ENCODE data around the gene CLCNKB.
"Not testable (repeated sequence)": the region's sequence is repeated elsewhere in the genome, so short reads cannot be mapped to it uniquely, and the experiment has no call there.

The CLCNKB gene

DNA sequence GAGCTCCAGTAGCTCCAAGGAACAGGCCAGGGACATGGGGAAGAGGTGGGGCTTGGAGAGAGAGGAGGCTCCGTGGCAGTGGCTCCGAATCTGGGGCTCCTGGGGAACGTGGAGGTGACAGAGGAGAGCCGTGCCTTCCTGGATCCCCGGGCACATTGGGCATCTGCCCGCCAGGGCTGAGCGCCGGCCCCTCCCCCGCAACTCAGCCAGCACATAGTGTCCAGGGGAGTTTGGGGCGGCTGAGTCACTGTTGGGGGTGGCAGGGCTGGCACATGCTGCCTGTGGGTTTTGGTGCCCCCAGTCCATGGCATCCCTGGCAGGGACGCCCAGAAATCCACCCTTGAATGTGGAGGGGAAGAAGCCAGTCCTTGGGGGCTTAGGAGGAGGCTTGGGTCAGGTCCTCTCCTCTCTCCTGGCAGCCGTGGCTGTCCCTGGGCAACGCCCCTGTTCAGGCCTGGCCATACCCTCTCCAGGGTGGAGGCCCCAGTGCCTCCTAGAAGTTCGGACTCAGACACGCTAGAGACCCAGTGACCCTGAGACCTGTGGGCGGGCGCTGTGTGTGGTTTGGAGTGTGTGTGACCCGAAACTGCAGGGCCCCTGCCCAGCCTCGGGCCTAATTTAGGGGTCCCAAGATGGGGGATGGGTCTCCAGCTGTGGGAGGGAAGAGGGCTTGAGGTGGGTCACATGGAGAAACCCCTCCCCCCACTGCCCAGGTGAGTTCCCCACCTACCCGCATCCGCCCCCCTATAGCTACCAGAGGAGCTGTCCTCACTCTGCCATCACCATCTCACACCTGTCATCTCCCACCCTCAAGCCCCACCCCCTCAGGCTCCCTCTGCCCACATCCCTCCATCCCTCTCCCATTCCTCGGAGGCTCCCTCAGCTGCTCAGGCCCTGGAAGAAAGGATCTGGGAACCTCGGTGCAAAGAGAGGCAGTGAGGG, 27.4 kb upstream of the CLCNKB start:
- no peak for DNase-seq

DNA sequence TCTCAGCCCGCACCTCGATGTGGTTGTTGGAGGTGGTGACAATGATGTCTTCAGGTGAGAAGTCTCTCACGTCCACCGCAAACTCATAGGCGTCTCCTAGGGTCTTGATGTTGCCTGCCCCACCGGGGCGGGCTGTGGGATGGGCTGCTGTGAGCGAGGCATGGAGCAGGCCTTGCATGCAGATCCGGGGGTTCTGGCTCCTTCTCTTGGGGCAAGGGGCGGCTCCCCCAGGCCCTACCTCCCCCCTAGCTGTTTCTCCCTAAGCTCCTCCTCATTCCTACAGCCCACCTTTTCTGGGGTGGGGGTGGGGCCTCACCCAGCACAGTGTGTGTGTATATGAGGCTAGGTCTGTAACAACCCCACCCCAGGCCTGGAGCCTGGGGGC, 26.5 kb upstream of the CLCNKB start:
- DNase-seq, result no peak

DNA sequence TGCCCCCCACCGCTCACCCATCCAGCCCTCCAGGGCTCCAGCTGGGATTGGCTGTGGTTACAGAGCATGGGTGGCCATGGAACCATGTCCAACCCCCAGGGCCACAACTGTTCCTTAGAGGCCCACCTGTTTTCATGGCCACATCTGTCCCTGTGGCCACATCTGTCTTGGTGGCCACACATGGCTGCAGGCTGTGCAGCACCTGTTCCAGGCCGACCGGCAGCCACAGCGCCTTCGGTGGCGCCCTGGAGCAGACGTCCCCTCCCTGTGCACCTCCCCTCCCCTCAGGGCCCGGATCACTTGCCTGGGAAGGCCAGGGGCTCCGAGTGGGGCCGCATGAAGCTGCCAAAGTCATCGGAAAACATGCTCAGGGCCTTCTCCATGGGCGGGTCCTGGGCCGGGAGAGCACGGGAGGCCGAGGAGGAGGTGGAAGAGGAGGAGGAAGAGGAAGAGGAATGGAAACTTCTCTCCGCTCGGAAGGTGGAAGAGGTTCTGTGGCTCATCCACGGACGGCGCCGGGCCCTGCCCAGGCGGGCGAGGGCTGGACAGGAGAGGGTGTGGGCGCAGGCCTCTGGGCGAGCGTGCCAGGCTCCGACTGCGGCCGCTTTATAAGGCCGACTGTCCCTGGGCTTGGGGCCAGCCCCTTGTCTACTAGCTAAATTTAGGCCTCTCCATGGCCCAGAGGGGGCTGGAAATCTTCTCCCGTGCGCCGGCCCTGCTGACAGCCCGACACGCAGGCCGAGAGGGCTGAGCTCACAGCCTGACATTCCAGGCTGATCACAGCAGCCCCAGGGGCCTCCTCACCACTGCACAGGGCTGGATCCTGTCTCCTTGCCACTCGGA, 25.9 kb upstream of the CLCNKB start, which contains the start of gene HSPB7:
TSS of gene HSPB7 (minus strand) at position 583 of the 843 bp plus-strand sequence. CDS start at position 503, 80 bp downstream.
- DNase-seq, result no peak

DNA sequence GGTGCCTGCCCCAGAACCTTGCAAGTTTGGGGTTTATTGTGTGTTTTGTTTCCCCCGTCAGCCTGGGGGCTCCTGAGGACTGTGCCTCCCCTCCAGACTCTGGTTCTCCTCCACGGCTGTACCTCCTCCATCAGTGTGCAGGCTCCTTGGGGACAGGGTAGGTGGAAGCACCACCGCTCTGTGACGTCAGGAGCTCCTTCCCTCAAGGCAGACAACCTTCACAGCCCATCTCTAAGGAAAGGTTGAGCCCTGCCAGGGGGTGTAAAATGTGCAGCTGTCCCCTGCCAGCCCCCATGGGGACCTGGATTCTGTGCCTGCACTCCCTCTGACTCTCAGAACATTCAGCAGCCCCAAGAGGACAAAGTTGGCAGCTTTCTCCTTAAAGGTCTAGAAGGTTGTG, 25.3 kb upstream of the CLCNKB start:
- no peak for DNase-seq

DNA sequence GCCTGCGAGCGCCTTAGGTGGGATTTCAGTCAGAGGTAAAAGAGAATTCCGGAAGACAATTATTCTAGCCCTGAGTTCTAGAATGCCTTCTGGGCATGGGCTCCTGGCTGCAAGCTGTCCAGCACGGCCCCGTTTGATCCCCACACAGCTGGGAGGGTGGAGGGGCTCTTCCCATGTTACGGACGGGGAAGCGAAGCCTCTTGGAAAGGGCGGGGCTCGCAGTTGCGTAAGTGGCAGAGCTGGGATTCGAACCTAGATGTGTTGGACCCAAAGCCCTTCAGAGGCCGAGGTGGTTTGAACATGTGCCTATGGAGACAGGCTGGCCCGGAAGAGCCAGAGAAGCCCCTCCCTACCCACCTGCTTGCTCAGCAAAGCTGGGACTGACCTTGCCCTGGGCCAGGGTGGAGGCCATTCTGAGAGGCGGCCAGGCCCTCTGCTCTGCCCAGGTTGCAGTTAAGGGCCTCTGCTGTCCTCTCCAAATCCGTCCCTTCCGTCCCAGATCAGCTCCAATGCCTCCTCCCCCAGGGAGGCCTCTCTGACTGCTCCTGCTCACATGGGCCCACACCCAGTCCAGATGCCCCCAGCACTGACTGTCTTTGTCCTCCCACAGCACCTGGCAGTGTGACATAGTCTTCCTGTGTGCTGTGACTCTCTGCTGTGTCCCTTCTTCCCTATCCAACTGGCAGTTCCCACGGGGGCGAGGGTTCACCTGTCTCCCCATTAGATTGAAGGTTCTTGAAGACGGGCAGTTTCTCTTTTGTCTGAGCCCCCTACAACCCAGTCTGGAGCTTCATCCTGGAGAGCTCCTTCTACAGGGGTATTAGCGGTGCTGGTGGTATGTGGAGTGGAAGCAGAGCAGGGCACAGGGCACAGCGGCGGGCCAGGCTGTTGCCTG, 24.6 kb upstream of the CLCNKB start:
- DNase-seq, result no peak

DNA sequence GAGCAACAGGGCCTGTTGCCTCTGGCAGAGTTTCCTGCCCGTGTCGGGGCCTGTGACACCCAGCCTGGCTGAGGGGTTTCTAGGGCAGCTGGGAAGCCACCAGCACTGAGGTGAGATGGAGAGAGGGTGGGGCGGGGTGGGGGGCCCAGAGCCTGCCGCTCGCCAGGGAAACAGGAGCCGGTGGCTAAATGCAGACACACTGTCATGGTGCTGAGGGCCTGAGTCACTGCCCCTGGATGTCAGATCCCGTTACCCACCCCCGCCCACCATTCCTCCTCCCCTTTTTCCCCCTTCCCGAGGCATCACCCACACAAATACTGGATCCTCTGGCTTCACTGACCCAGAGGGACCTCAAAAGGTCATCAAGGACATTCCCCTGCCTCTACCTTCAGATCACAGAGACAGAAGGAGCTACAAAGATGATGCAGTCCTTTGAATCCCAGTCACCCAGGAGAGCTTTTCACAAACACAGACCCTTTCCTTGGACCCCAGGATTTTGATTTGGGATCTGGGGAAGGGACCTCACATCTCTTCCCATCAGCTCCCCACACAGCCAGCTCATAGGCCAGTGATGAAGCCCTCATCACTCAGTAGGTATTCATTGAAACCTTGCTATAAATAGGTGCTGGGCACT, 23.8 kb upstream of the CLCNKB start:
- DNase-seq, result no peak

DNA sequence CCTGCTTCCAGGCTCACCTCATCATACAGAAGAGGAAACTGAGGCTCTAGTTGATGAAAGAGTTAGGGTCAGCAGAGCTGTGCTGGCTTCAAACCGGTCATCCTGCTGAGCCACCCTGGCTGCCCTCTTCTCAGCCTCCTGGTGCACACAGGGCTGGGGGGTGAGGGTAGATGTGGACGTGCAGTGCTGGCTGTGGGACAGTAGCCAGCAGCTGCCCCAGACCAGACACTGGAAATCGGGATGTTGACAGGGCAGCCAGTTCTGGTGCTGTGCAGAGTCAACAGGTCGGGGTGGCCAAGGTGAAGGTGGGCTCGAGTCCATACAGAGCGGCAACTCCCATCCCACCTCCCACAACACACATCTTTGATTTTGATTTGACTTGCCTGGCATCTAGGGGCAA, 23.3 kb upstream of the CLCNKB start:
- no peak for DNase-seq

DNA sequence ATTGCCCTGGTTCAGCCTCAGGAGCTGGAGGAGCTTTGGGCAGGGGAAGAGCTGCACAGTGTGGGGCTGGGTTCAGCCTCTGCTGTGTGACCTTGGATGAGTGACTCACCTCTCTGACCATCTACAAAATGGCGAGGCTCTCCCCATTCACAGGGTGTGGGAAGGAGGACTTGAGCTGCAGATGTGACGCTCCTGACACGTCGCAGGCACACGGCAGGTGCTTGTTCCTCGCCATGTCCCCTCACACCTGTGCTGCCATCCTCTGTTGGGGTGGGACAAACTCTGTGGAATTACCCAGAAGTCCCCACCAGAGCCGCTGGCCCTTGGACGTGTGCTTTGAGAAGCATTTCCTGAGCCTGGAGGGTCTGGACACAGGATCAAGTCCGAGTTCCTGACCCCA, 22.7 kb upstream of the CLCNKB start:
- DNase-seq, result not testable (repeated sequence)

DNA sequence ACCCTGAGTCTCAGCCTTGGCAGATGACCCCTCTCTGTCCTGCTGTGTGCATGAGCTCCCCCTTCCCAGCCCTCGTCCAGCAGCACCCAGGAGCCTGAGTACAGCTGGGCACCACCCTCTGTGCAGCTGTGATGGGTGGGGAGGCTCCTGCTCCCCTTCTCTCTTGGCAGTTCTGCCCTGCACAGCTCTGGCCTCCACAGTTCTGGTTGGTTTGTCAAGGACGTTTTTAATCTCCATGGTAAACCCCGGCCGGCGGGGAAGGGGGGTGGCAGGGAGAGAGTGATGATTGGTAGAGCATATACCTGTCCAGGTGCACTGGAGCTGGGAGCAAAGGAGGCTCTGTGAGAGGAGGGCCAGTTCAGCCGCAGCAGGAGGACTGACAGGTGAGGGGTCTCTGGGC, 21.9 kb upstream of the CLCNKB start, which contains the start of gene CLCNKA:
TSS of gene CLCNKA (plus strand) at position 356 of the 400 bp plus-strand sequence. CDS start 584 bp downstream, outside the sequence.
- DNase-seq, result no peak

DNA sequence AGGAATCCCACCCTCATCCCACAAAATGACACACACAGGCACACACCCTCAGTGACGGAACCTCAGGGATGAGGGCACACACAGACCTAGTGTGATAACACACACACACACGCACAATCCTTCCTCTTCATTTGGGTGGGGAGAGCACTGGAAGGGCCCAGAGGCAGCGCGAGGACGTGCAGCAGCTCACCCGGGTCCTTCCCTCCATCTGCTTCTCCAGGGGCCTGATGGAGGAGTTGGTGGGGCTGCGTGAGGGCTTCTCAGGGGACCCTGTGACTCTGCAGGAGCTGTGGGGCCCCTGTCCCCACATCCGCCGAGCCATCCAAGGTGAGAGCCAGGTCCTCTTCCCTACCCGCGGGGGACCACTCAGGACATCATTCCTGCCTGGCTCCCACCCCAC, 21.2 kb upstream of the CLCNKB start:
- no peak for DNase-seq

DNA sequence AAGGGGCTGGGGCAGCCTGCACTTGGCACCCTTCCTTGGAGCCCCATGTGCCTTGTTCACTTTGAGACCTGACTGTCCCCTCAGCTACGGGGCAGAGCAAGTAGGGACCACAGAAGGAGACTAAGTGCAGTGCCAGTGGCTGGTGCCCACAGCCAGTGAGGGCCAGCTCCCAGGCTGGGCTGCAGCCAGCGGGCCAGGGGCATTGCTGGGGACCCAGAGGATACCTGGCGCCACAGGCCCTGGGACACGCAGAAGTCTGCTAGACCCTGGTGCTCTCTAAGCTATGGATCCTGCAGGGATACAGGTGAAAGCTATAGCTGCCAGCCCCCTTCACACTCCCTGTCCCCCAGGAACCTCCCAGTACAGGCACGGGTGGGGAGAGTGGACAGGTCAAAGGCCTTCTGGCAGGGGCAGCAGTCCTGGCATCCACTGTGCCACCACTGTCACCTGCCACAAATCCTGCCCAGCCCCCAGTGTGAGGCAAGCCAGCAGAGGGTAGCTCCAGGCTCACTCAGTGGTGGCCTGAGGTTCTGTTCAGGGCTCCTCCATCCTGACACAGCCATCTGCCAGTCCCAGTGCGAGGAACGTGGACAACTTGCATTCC, 20.4 kb upstream of the CLCNKB start:
- DNase-seq, result no peak

DNA sequence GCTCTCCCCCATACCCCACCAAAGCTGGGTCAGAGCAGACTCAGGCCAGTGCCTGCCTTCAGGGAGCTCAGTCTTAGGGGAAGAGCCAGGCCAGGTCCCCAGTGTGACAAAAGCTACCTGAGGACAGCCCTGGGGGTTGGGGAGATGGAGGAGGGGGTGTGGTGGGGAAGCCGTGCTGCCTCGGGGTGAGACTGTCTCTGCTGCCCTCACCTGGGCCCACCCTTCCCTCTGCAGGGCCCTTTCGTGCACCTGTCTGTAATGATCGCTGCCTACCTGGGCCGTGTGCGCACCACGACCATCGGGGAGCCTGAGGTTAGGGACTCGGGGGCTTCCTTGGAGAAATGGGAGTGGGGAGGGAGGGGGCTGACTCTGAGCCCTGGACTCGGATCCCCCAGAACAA, 17.3 kb upstream of the CLCNKB start:
- not testable (repeated sequence) for DNase-seq

DNA sequence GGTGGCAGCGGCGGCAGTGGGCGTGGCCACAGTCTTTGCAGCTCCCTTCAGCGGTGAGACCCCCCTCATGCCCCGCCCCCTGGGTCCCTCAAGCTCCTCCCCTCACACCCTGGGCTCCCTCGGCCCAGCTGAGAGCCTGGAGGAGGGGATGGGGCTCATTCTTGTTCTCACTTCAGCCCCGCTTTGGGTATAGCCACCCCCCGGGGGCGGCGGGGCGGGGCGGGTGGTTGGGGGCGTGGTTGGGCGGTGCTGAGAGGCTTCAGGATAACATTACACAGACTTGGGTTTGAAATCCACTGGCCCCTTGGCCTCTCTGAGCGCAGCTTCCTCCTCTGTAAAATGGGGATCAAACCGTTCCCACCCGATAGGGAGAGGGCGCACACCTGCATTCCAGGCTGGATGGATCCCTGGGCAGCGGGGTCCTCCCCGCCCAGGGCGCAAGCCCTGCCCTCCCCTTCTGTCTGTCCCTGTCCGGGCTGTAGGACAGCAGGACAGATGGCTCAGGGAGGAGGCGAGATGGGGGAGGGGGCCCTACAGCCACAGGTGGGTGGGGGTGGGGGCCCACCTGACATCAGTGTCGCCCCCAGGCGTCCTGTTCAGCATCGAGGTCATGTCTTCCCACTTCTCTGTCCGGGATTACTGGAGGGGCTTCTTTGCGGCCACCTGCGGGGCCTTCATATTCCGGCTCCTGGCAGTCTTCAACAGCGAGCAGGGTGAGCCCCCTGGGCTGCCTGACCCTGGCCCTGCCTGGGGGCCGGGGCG, 16.7 kb upstream of the CLCNKB start:
- DNase-seq, result no peak

DNA sequence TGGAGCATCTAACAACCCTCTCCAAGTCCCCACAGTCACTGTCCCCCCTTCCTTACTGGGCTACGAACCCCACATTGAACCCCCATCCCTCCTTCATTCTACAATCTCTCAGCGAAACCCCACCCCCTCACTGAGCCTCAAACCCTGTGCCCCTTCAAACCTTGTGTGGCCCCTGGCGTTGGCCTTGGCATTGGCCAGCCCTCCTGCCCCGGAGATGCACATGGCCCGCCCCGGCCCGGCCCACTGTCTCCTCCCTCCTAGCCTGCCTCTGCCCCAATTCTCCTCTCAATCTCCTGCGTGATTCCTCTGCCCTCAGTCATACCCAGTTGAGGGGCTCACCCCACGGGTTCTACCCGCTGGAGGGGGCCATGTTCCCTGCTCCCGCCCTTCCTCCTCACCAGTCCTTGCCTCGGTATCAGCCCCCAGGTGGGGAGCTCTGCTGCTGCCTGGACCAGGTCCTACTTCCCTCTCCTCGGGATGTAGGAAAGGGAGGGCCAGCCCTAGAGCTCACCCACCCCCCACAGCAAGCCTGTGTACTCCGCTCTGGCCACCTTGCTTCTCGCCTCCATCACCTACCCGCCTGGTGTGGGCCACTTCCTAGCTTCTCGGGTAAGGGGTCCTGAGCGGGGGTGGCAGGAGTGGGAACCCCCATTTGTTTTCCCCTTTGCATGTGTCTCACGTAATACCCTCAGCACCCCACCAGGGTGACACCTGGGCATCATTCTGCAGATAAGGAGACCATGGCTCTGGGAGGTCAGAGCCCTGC, 15.2 kb upstream of the CLCNKB start:
- DNase-seq, result no peak

DNA sequence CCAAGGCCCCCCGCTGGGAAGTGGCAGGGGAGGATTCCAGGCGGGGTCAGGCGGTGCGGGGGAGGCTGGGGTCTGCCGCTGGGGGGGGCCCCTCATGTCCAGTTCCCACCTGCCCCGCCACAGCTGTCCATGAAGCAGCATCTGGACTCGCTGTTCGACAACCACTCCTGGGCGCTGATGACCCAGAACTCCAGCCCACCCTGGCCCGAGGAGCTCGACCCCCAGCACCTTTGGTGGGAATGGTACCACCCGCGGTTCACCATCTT, 14.6 kb upstream of the CLCNKB start:
- DNase-seq, result not testable (repeated sequence)

DNA sequence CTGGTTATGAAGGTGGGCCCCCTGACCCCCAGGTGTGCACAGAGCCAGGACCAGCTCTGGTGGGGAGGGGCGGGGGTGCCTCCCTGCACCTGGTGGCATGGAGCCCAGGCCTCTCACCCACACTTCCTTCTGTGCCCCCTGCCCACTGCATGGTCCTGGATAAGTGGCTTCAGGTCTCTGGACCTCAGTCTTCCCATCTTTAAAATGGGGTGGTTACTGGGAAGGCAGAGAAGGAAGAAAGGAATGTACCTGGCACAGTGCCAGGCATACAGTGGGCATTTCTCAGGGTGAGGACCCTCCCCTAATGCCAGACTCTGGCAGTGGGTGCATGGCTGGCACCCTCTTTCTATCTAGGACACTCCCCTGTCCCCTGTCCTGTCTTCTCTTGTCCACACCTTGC, 14.3 kb upstream of the CLCNKB start:
- DNase-seq, result no peak

DNA sequence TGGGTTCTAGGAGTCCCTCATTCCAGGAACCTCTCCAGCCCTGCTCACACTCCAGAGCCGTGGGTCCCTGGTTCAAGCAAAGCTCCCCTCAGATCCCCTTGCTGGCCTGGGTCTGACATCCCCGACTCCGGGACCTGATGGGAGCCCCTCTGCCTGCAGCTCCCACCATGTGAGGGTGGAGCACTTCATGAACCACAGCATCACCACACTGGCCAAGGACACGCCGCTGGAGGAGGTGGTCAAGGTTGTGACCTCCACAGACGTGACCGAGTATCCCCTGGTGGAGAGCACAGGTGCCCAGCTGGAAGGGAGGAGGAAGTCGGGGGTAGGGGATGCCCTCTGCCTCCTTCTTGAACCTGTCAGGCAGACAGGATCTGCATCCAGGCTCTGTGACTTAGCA, 12.0 kb upstream of the CLCNKB start:
- DNase-seq, result no peak

DNA sequence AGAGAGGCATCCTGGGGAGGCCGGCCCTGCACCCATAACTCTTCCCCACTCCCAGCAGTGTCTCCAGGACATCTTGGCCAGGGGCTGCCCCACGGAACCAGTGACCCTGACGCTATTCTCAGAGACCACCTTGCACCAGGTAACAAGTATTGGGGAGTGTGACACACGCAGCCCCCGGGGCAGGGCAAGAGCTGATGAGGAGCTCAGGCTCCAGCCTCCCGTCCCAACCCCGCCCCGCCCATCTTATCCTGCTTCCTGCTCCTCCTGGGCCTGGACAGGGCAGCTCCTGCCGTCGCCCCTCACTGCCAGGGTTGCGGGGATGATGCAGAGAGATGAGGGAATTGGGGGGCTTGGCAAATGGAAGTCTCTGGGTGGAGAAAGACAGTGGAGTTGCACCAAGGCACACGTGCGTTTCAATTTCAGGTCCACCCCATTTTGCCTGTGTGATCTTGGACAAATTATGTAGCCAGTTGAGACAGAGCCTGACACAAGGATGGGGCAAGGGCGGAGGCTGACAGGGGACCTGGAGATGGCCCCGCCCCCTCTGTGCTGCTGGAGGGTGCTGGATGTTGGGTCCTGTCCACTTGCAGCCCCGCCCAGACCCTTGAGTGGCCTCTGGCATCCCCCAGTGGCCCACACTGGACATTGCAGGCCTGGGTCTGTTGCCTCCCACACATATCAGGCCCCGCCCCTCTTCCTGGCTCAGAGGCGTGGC, 11.0 kb upstream of the CLCNKB start:
- DNase-seq, result peak; percentile 34

DNA sequence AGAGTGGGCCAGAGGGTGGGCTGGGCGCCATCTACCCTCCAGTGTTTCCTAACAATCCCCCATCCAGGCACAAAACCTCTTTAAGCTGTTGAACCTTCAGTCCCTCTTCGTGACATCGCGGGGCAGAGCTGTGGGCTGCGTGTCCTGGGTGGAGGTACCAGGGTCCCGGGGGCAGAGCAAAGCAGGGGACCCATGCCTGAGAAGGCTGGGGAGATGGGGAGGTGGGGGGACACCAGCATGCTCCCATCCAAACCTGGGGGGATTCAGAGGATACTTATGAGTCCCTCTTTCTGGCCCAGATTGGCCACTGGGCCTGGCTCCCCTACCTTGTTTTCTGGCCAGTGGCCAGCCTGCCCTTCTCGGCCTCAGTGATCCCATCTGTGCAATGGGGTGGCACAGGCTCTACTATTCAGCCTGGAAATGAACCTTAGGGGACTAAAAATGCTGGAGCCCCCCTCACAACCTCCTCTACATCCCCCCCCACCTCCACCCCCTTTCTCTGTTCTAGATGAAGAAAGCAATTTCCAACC, 10.4 kb upstream of the CLCNKB start:
- not testable (repeated sequence) for DNase-seq
